HepG2 (cell line): ENCODE results near the gene RHBDD2. TPM values are rescaled to one million over a fixed set of nuclear protein-coding genes. Genes with fewer than 3 reads are reported as not detected.
A peak's percentile ranks its signal among the peaks of the same experiment; 100 is the strongest.

Source experiments
- ARNT ChIP-seq: fragments of 450-650 bp; IDR thresholded peaks from 2 replicates; pipeline ENCODE4 v1.6.1; 2017
- BRD4 ChIP-seq: sonication (generic); formaldehyde crosslinking; IDR thresholded peaks from 2 replicates; pipeline ENCODE4 v1.4.0; 2020; ENCODE audit warnings: missing genetic modification reagents
- FOXK1 ChIP-seq: sonication (generic); formaldehyde crosslinking; IDR thresholded peaks from 2 replicates; pipeline ENCODE4 v1.4.0; 2020; ENCODE audit warnings: low read depth, missing genetic modification reagents, borderline replicate concordance
- GATA4 ChIP-seq: sonication (generic); IDR thresholded peaks from 2 replicates; pipeline ENCODE4 v1.6.1; 2016; ENCODE audit warnings: antibody characterized with exemption, low read depth, borderline replicate concordance
- HOXA7 ChIP-seq: sonication (generic); formaldehyde crosslinking; IDR thresholded peaks from 2 replicates; pipeline ENCODE4 v1.8.1; 2022; ENCODE audit warnings: mild to moderate bottlenecking, missing genetic modification reagents, moderate library complexity
- KDM5A ChIP-seq: fragments of 200-600 bp; sonication (generic); IDR thresholded peaks from 2 replicates; pipeline ENCODE4 v1.7.0; 2018; ENCODE audit warnings: antibody characterized with exemption, mild to moderate bottlenecking, low read length, borderline replicate concordance
- MED8 ChIP-seq: sonication (generic); formaldehyde crosslinking; IDR thresholded peaks from 2 replicates; pipeline ENCODE4 v1.8.1; 2023; ENCODE audit warnings: mild to moderate bottlenecking, missing genetic modification reagents; ENCODE audit not compliant: insufficient replicate concordance
- MIXL1 ChIP-seq: IDR thresholded peaks from 2 replicates; pipeline ENCODE4 v1.6.1; 2016
- PCBP2 ChIP-seq: fragments of 200-400 bp; formaldehyde crosslinking; optimal IDR thresholded peaks from 2 replicates; pipeline ENCODE3; 2018; ENCODE audit warnings: low read length, low read depth; ENCODE audit not compliant: poor library complexity, severe bottlenecking
- POLR2A ChIP-seq, 2 experiments: IDR thresholded peaks; 2 replicates each; pipeline ENCODE4 v1.6.1; 2011; ENCODE audit warnings: low read depth in 2 of 2, low read length in 2 of 2, mild to moderate bottlenecking in 1 of 2, moderate library complexity in 1 of 2; ENCODE audit not compliant: insufficient read depth in 1 of 2
- RBAK ChIP-seq: sonication (generic); formaldehyde crosslinking; IDR thresholded peaks from 2 replicates; pipeline ENCODE4 v1.5.1; 2020; ENCODE audit warnings: mild to moderate bottlenecking, missing genetic modification reagents
- RFXANK ChIP-seq: IDR thresholded peaks from 2 replicates; pipeline ENCODE4 v1.6.1; 2016
- SRSF4 ChIP-seq: fragments of 200-400 bp; formaldehyde crosslinking; IDR thresholded peaks from one replicate; pipeline ENCODE4 v1.6.1; 2018; ENCODE audit warnings: mild to moderate bottlenecking, low read depth, low read length, moderate library complexity; ENCODE audit not compliant: poor library complexity, severe bottlenecking
- SSRP1 ChIP-seq: IDR thresholded peaks from 2 replicates; pipeline ENCODE4 v1.6.1; 2016; ENCODE audit warnings: control low read depth
- SUZ12 ChIP-seq: fragments of 150-350 bp; IDR thresholded peaks from 2 replicates; pipeline ENCODE4 v1.6.1; 2014; ENCODE audit warnings: low read depth, low read length
- ZBTB40 ChIP-seq, 2 experiments: fragments of 450-650 bp in 1 of 2; sonication (generic) in 1 of 2; formaldehyde crosslinking in 1 of 2; IDR thresholded peaks; 2 replicates each; pipeline versions ENCODE4 v1.6.1 to v1.8.0; 2016 to 2022; ENCODE audit warnings: antibody characterized with exemption in 1 of 2, mild to moderate bottlenecking in 1 of 2, missing genetic modification reagents in 1 of 2
- ZNF138 ChIP-seq: sonication (generic); formaldehyde crosslinking; IDR thresholded peaks from 2 replicates; pipeline ENCODE4 v1.5.0; 2020; ENCODE audit warnings: mild to moderate bottlenecking, low read depth, missing genetic modification reagents
- ZNF674 ChIP-seq: sonication (generic); formaldehyde crosslinking; IDR thresholded peaks from 2 replicates; pipeline ENCODE4 v1.5.0; 2020; ENCODE audit warnings: low read depth, mild to moderate bottlenecking, missing genetic modification reagents
- ZNF792 ChIP-seq: IDR thresholded peaks from 2 replicates; pipeline ENCODE4 v1.6.1; 2016
- ZNF800 ChIP-seq: sonication (generic); formaldehyde crosslinking; IDR thresholded peaks from 2 replicates; pipeline ENCODE4 v1.4.0; 2020; ENCODE audit warnings: missing genetic modification reagents
- polyA plus RNA-seq, 8 experiments: library from polyadenylated mRNA; depleted of rRNA in 3 of 8; stranded (reverse) in 7 of 8; unstranded in 1 of 8; fragments of >200 nt; fragmentation: Illumina TruSeq in 4 of 8; extraction: Trizol in 4 of 8; gene quantifications; 2 replicates each; pipeline versions ENCODE4 v1.2.1 to v1.2.3, GENCODE V29; 2011 to 2016; ENCODE audit warnings: low read depth in 4 of 8, missing spikeins in 1 of 8, mixed read lengths in 1 of 8; ENCODE audit not compliant: insufficient read depth in 1 of 8
- total RNA-seq, 5 experiments: library from RNA; depleted of rRNA; stranded (reverse); fragments of >200 nt; fragmentation: Illumina TruSeq; extraction: Trizol; gene quantifications; 2 replicates each; pipeline ENCODE4 v1.2.3, GENCODE V29; 2016; ENCODE audit warnings: low read depth in 1 of 5

Gene RHBDD2
- total and polyA plus RNA-seq, 2 of the 13 experiments (the other 11 are each of a cell fraction or from before 2014, with no cell fraction given): 23.1 to 26.4 TPM

GRCh38 chr7:75914655-75915415, 36.0 kb downstream of the RHBDD2 start, which contains the start of gene POR (continued):
- TF ChIP-seq ZBTB40 (IDR thresholded peaks at IDR 0.05) (no peak), ZBTB40 (CRISPR knock-in tag; IDR thresholded peaks at IDR 0.05) (peak; percentile 81), SUZ12 (no peak), HOXA7 (CRISPR knock-in tag) (no peak), BRD4 (peak; percentile 23), ZNF674 (CRISPR knock-in tag) (no peak; the same call in 1 of the 2 replicates), PCBP2 (no peak), MIXL1 (peak; percentile 65), FOXK1 (no peak; the same call in 1 of the 2 replicates), RFXANK (peak; percentile 64; the same call in 1 of the 2 replicates), POLR2A (IDR thresholded peaks at IDR 0.05; ENCODE audit: insufficient read depth in 1 of 2, low read depth in 2 of 2, low read length in 2 of 2) (peak; percentile 99), RBAK (CRISPR knock-in tag) (no peak), SRSF4 (no peak), MED8 (CRISPR knock-in tag) (peak; percentile 90), ZNF800 (CRISPR knock-in tag) (peak; percentile 61; the same call in 1 of the 2 replicates), ZNF792 (CRISPR knock-in tag) (peak; percentile 84; the same call in 1 of the 2 replicates), KDM5A (no peak), ZNF138 (peak; percentile 41), SSRP1 (CRISPR knock-in tag) (no peak), GATA4 (peak; percentile 76), ARNT (no peak)
